Parietal lobe (tissue), 1 donor: ENCODE measurements around the gene ATG9A. TPM values are rescaled to one million over a fixed set of nuclear protein-coding genes. Genes with fewer than 3 reads are reported as not detected.

ENCODE experiments used
- total RNA-seq: library from RNA; depleted of rRNA; stranded (reverse); fragments of >200 nt; gene quantifications from one replicate; pipeline ENCODE4 v1.2.3, GENCODE V29; 2014

Gene ATG9A
- 31.9 TPM for total RNA-seq

GRCh38 chr2:219229305-219230058 is at the start of gene ATG9A, which contains the start of gene ANKZF1:
ATG9A (minus strand) TSS chr2:219229636; CDS start chr2:219228024, 1,612 bp downstream.
ANKZF1 (plus strand) TSS chr2:219229806; CDS start chr2:219230258, 452 bp downstream.

GRCh38 chr2:219253753-219254589 is 24.5 kb upstream of the ATG9A start, which contains the start of gene TUBA4A:
TUBA4A (minus strand) TSS chr2:219253918; CDS start chr2:219253858, 60 bp downstream.

GRCh38 chr2:219252900-219253752 is 23.7 kb upstream of the ATG9A start, which contains the start of gene TUBA4B:
TUBA4B (plus strand) TSS chr2:219253243; CDS start chr2:219253408, 165 bp downstream.

GRCh38 chr2:219245148-219245898 is 15.9 kb upstream of the ATG9A start, which contains the start of the genes GLB1L and STK16:
GLB1L (minus strand) TSS chr2:219245444; CDS start chr2:219243573, 1,871 bp downstream.
STK16 (plus strand) TSS chr2:219245479; CDS start chr2:219246000, 521 bp downstream.

GRCh38 chr2:219218732-219219701 is 10.4 kb downstream of the ATG9A start, which contains the start of gene ABCB6:
ABCB6 (minus strand) TSS chr2:219218958; CDS start chr2:219218673, 285 bp downstream.

GRCh38 chr2:219206328-219207133 is 22.9 kb downstream of the ATG9A start, which contains the start of gene ZFAND2B:
ZFAND2B (plus strand) TSS chr2:219206782; CDS start chr2:219206988, 206 bp downstream.

GRCh38 chr2:219177552-219178376 is 51.7 kb downstream of the ATG9A start, which contains the start of gene RETREG2:
RETREG2 (plus strand) TSS chr2:219178275; CDS start chr2:219178353, 78 bp downstream.

GRCh38 chr2:219176818-219177551 is 52.5 kb downstream of the ATG9A start, which contains the start of gene CNPPD1:
CNPPD1 (minus strand) TSS chr2:219176925; CDS start chr2:219176828, 97 bp downstream.

GRCh38 chr2:219169930-219170654 is 59.3 kb downstream of the ATG9A start, which contains the start of gene SLC23A3:
SLC23A3 (minus strand) TSS chr2:219170029; CDS start chr2:219169984, 45 bp downstream.

Other genes starting within 250 kb of the ATG9A start
- not detected for gene FEV, start 244.5 kb downstream of the ATG9A start, total RNA-seq
- not detected for gene CRYBA2, start 236.2 kb downstream of the ATG9A start, total RNA-seq
- 0.63 TPM for gene CFAP65, start 188.1 kb downstream of the ATG9A start, total RNA-seq
- not detected for gene IHH, start 168.7 kb downstream of the ATG9A start, total RNA-seq
- 12.2 TPM for gene NHEJ1, start 68.8 kb downstream of the ATG9A start, total RNA-seq
- gene SLC23A3, start 59.6 kb downstream of the ATG9A start, total RNA-seq, result 0.63 TPM
- 27.5 TPM for gene CNPPD1, start 52.7 kb downstream of the ATG9A start, total RNA-seq
- 68.9 TPM for gene RETREG2, start 51.4 kb downstream of the ATG9A start, total RNA-seq
- 17.5 TPM for gene ZFAND2B, start 22.9 kb downstream of the ATG9A start, total RNA-seq
- 47.9 TPM for gene ABCB6, start 10.7 kb downstream of the ATG9A start, total RNA-seq
- gene ANKZF1, start 170 bp upstream of the ATG9A start, total RNA-seq, result 79.2 TPM
- 3.4 TPM for gene GLB1L, start 15.8 kb upstream of the ATG9A start, total RNA-seq
- gene STK16, start 15.8 kb upstream of the ATG9A start, total RNA-seq, result 16.9 TPM
- not detected for gene TUBA4B, start 23.6 kb upstream of the ATG9A start, total RNA-seq
- 0.94 TPM for gene TUBA4A, start 24.3 kb upstream of the ATG9A start, total RNA-seq
- 103 TPM for gene DNAJB2, start 49.7 kb upstream of the ATG9A start, total RNA-seq
- 30.7 TPM for gene PTPRN, start 79.8 kb upstream of the ATG9A start, total RNA-seq
- gene RESP18, start 103.1 kb upstream of the ATG9A start, total RNA-seq, result not detected
- gene DNPEP, start 158.3 kb upstream of the ATG9A start, total RNA-seq, result 17.2 TPM
- not detected for gene DES, start 188.7 kb upstream of the ATG9A start, total RNA-seq
- 24.7 TPM for gene SPEG, start 205.2 kb upstream of the ATG9A start, total RNA-seq